Neural cell (in vitro differentiated cells): ENCODE data around the gene TTC9. TPM values are rescaled to one million over a fixed set of nuclear protein-coding genes. Genes with fewer than 3 reads are reported as not detected.

ENCODE experiments used
- H2AFZ ChIP-seq: fragments of 200-600, 300-800 bp; sonication (generic), shearing (Covaris generic); 2 replicates; pipeline ENCODE4 v1.6.0; 2014; ENCODE audit warnings: low read depth, mild to moderate bottlenecking, antibody characterized with exemption, low read length, moderate library complexity
- H3F3A ChIP-seq: fragments of 200-600 bp; shearing (Covaris generic); 2 replicates; pipeline ENCODE4 v1.6.1; 2016; ENCODE audit warnings: mild to moderate bottlenecking, moderate library complexity, mixed read lengths, antibody characterized with exemption, low read length; ENCODE audit not compliant: insufficient read depth, poor library complexity, severe bottlenecking
- H3K27ac ChIP-seq: fragments of 200-600, 300-800 bp; sonication (generic), shearing (Covaris generic); 2 replicates; pipeline ENCODE4 v1.5.1; 2014; ENCODE audit warnings: mild to moderate bottlenecking, low read length, moderate library complexity
- H3K27me3 ChIP-seq: fragments of 300-800, 200-600 bp; sonication (generic), shearing (Covaris generic); 2 replicates; pipeline ENCODE4 v1.6.0; 2014; ENCODE audit warnings: mild to moderate bottlenecking, low read depth, low read length, moderate library complexity; ENCODE audit not compliant: insufficient read depth
- H3K36me3 ChIP-seq: fragments of 300-800, 200-600 bp; sonication (generic), shearing (Covaris generic); 2 replicates; pipeline ENCODE4 v1.5.1; 2014; ENCODE audit warnings: mild to moderate bottlenecking, antibody characterized with exemption, low read length, moderate library complexity; ENCODE audit not compliant: insufficient read depth
- H3K4me2 ChIP-seq: fragments of 300-800, 200-600 bp; sonication (generic), shearing (Covaris generic); 2 replicates; pipeline ENCODE4 v1.6.0; 2014; ENCODE audit warnings: mild to moderate bottlenecking, low read length
- H3K4me3 ChIP-seq: fragments of 300-800, 200-600 bp; sonication (generic), shearing (Covaris generic); 2 replicates; pipeline ENCODE4 v1.5.1; 2014; ENCODE audit warnings: mild to moderate bottlenecking, low read length, moderate library complexity
- H3K79me2 ChIP-seq: fragments of 200-600 bp; shearing (Covaris generic); replicated peaks from 2 replicates; pipeline ENCODE4 v1.6.0; 2014; ENCODE audit warnings: mild to moderate bottlenecking, low read length, moderate library complexity; ENCODE audit not compliant: insufficient read depth
- H3K9ac ChIP-seq: fragments of 300-800, 200-600 bp; sonication (generic), shearing (Covaris generic); 2 replicates; pipeline ENCODE4 v1.6.1; 2016; ENCODE audit warnings: mild to moderate bottlenecking, low read length, mixed read lengths
- H3K9me2 ChIP-seq: fragments of 200-600 bp; shearing (Covaris generic); 2 replicates; pipeline ENCODE4 v1.6.1; 2016; ENCODE audit warnings: mild to moderate bottlenecking, low read length, mixed read lengths; ENCODE audit not compliant: insufficient read depth
- H3K9me3 ChIP-seq: fragments of 200-600, 300-800 bp; sonication (generic), shearing (Covaris generic); 2 replicates; pipeline ENCODE4 v1.6.1; 2016; ENCODE audit warnings: mild to moderate bottlenecking, mixed run types, low read length, moderate library complexity, mixed read lengths
- H4K20me1 ChIP-seq: fragments of 200-600 bp; shearing (Covaris generic); 2 replicates; pipeline ENCODE4 v1.6.1; 2016; ENCODE audit warnings: mild to moderate bottlenecking, mixed run types; ENCODE audit not compliant: insufficient read depth
- CTCF ChIP-seq: fragments of 450-650 bp; IDR thresholded peaks from 2 replicates; pipeline ENCODE4 v1.5.1; 2014; ENCODE audit warnings: antibody characterized with exemption, mild to moderate bottlenecking, moderate library complexity; ENCODE audit not compliant: poor library complexity, severe bottlenecking
- EP300 ChIP-seq: fragments of 450-650 bp; conservative IDR thresholded peaks from 2 replicates; pipeline ENCODE4 v1.6.1; 2014; ENCODE audit warnings: antibody characterized with exemption, mild to moderate bottlenecking, moderate library complexity; ENCODE audit not compliant: poor library complexity, severe bottlenecking
- EZH2 ChIP-seq: fragments of 200-600, 300-800 bp; shearing (Covaris generic), sonication (generic); IDR thresholded peaks from 2 replicates; pipeline ENCODE4 v1.6.1; 2014; ENCODE audit warnings: antibody characterized with exemption, low read length, borderline replicate concordance, mild to moderate bottlenecking; ENCODE audit not compliant: insufficient read depth, poor library complexity, severe bottlenecking
- MXI1 ChIP-seq: fragments of 450-650 bp; conservative IDR thresholded peaks from 2 replicates; pipeline ENCODE4 v1.6.1; 2014; ENCODE audit warnings: antibody characterized with exemption, mild to moderate bottlenecking; ENCODE audit not compliant: poor library complexity, severe bottlenecking
- POLR2AphosphoS5 ChIP-seq: IDR thresholded peaks from 2 replicates; pipeline ENCODE4 v1.6.1; 2012
- RAD21 ChIP-seq: fragments of 450-650 bp; conservative IDR thresholded peaks from 2 replicates; pipeline ENCODE4 v1.6.1; 2014; ENCODE audit warnings: antibody characterized with exemption, mild to moderate bottlenecking, moderate library complexity
- REST ChIP-seq: IDR thresholded peaks from 2 replicates; pipeline ENCODE4 v1.6.1; 2012; ENCODE audit warnings: borderline replicate concordance
- SMC3 ChIP-seq: fragments of 450-650 bp; conservative IDR thresholded peaks from 2 replicates; pipeline ENCODE4 v1.6.1; 2014; ENCODE audit warnings: antibody characterized with exemption, mild to moderate bottlenecking, moderate library complexity; ENCODE audit not compliant: poor library complexity
- TAF1 ChIP-seq: IDR thresholded peaks from 2 replicates; pipeline ENCODE4 v1.6.1; 2012; ENCODE audit warnings: low read depth
- polyA plus RNA-seq: library from polyadenylated mRNA; depleted of rRNA; stranded (reverse); fragments of >200 nt; gene quantifications from 2 replicates; pipeline ENCODE4 v1.2.3, GENCODE V29; 2014

Gene TTC9
- polyA plus RNA-seq, 1 donor from 2014 or later: 11.1 TPM

GRCh38 chr14:70685474-70686197 lies 43.9 kb downstream of the TTC9 start:
- no peak for TF ChIP-seq MXI1
- TF ChIP-seq EZH2: no peak
- no peak for TF ChIP-seq CTCF
- no peak for TF ChIP-seq SMC3
- no peak for TF ChIP-seq RAD21
- TF ChIP-seq REST: no peak
- no peak for TF ChIP-seq EP300
- TF ChIP-seq TAF1: no peak
- TF ChIP-seq POLR2AphosphoS5: no peak
- no peaks in the 10 kb centered on the region for H3K27me3 ChIP-seq
- no peak overlapping the region for H3K4me2 ChIP-seq
- no peaks in the 10 kb centered on the region for H3F3A ChIP-seq
- no peak overlapping the region for H3K9ac ChIP-seq
- no peak overlapping the region for H2AFZ ChIP-seq
- H3K36me3 ChIP-seq: no peaks in the 10 kb centered on the region
- H3K9me3 ChIP-seq: no peaks in the 10 kb centered on the region
- no peaks in the 10 kb centered on the region for H3K79me2 ChIP-seq
- H4K20me1 ChIP-seq: no peaks in the 10 kb centered on the region
- no peak overlapping the region for H3K4me3 ChIP-seq
- no peak overlapping the region for H3K27ac ChIP-seq
- H3K9me2 ChIP-seq: no peaks in the 10 kb centered on the region

GRCh38 chr14:70692210-70692609 lies 50.5 kb downstream of the TTC9 start:
- Histone ChIP-seq H3K9me3 (no peaks in the 10 kb centered on the region), H2AFZ (no peak overlapping the region), H3K27ac (no peak overlapping the region), H3K4me2 (no peak overlapping the region), H3K4me3 (no peak overlapping the region), H3K9ac (no peak overlapping the region), H3K9me2 (no peaks in the 10 kb centered on the region), H3K36me3 (no peaks in the 10 kb centered on the region), H3K79me2 (no peaks in the 10 kb centered on the region), H4K20me1 (no peaks in the 10 kb centered on the region), H3F3A (no peaks in the 10 kb centered on the region), H3K27me3 (no peaks in the 10 kb centered on the region)
- no peak for TF ChIP-seq EP300
- no peak for TF ChIP-seq CTCF
- TF ChIP-seq EZH2: no peak
- no peak for TF ChIP-seq SMC3
- TF ChIP-seq RAD21: no peak
- TF ChIP-seq REST: no peak
- no peak for TF ChIP-seq TAF1
- no peak for TF ChIP-seq POLR2AphosphoS5
